Thyroid gland (tissue), 4 donors: Measurements from ENCODE around the gene PRICKLE1.

Experiments
- CTCF ChIP-seq, 6 experiments: fragments of 200-600 bp in 3 of 6; fragments of 450-650 bp in 3 of 6; sonication (generic) in 3 of 6; IDR thresholded peaks; one replicate each; pipeline ENCODE4 v1.5.1; 2016 to 2019; ENCODE audit warnings: antibody characterized with exemption in 6 of 6, mild to moderate bottlenecking in 2 of 6, inconsistent platforms in 1 of 6, moderate library complexity in 1 of 6
- POLR2A ChIP-seq, 2 donors: fragments of 450-650 bp; IDR thresholded peaks; one replicate each; pipeline ENCODE4 v1.6.1; 2017; ENCODE audit warnings: antibody characterized with exemption in 2 of 2, mild to moderate bottlenecking in 2 of 2, moderate library complexity in 1 of 2

DNA sequence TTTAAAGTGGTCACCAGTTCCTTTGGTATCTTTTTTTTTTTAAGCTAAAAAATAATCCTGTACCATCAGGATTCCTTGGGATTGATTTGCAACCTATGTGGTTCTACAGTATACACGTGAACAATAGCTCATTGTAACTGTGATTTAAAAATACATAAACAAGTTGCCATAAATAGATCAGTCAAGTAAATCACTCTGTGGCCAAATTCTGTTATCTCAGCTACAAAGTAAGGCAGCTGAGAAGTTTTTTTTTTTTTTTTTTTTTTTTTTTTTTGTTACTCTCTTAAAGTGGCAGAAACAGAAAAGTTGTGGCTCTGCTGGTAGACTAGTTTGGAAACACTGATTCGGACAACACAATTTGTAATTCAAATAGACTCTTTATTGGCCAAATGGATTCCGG, 104.5 kb downstream of the PRICKLE1 start:
- no peak for TF ChIP-seq CTCF (IDR thresholded peaks at IDR 0.05)
- no peak for TF ChIP-seq POLR2A (IDR thresholded peaks at IDR 0.05)
